Keratinocyte (primary cell): ENCODE results near the gene EMP3. TPM values are rescaled to one million over a fixed set of nuclear protein-coding genes. Genes with fewer than 3 reads are reported as not detected.

Experiments used
- DNase-seq: peaks from one replicate; pipeline ENCODE4 v3.0.0-alpha.2; 2011; ENCODE audit warnings: low read depth, missing footprints, low spot score
- FAIRE-seq: peaks from 2 replicates; lab custom pipeline; 2011; peaks lifted over from hg19 to GRCh38; lab: Jason Lieb, UNC
- H2AFZ ChIP-seq: 2 replicates; pipeline ENCODE4 v1.6.0; 2012; ENCODE audit warnings: low read length, control low read depth, inconsistent platforms; ENCODE audit not compliant: control insufficient read depth
- H3K27ac ChIP-seq: 2 replicates; pipeline ENCODE4 v1.5.1; 2011; ENCODE audit warnings: low read length; ENCODE audit not compliant: control insufficient read depth, insufficient read depth
- H3K27me3 ChIP-seq: 3 replicates; pipeline ENCODE4 v1.6.0; 2011; ENCODE audit warnings: low read length; ENCODE audit not compliant: control insufficient read depth, insufficient read depth; ENCODE audit errors: extremely low read depth
- H3K36me3 ChIP-seq, 2 experiments: 2 replicates in 1 of 2; 3 replicates in 1 of 2; pipeline ENCODE4 v1.5.1; 2011; ENCODE audit warnings: low read length in 2 of 2, mild to moderate bottlenecking in 1 of 2; ENCODE audit not compliant: control insufficient read depth in 2 of 2, insufficient read depth in 2 of 2; ENCODE audit errors: extremely low read depth in 1 of 2
- H3K4me1 ChIP-seq: 3 replicates; pipeline ENCODE4 v1.5.1; 2011; ENCODE audit warnings: low read length; ENCODE audit not compliant: control insufficient read depth, insufficient read depth; ENCODE audit errors: extremely low read depth
- H3K4me2 ChIP-seq: 3 replicates; pipeline ENCODE4 v1.6.0; 2011; ENCODE audit warnings: low read depth, low read length; ENCODE audit not compliant: control insufficient read depth, insufficient read depth; ENCODE audit errors: extremely low read depth
- H3K4me3 ChIP-seq, 3 experiments: fragments of 200-600 bp in 1 of 3; sonication (generic) in 1 of 3; 2 replicates in 2 of 3; 3 replicates in 1 of 3; pipeline ENCODE4 v1.5.1; 2011 to 2016; ENCODE audit warnings: low read length in 3 of 3, mild to moderate bottlenecking in 3 of 3, control low read depth in 2 of 3, inconsistent platforms in 1 of 3, low read depth in 1 of 3, mixed read lengths in 1 of 3, mixed run types in 1 of 3, moderate library complexity in 1 of 3; ENCODE audit not compliant: control insufficient read depth in 2 of 3, insufficient read depth in 2 of 3; ENCODE audit errors: extremely low read depth in 1 of 3
- H3K79me2 ChIP-seq: 2 replicates; pipeline ENCODE4 v1.6.0; 2012; ENCODE audit warnings: low read length; ENCODE audit not compliant: control insufficient read depth, insufficient read depth
- H3K9ac ChIP-seq: 3 replicates; pipeline ENCODE4 v1.6.0; 2011; ENCODE audit warnings: low read length; ENCODE audit not compliant: control insufficient read depth, insufficient read depth; ENCODE audit errors: extremely low read depth
- H3K9me1 ChIP-seq: 3 replicates; pipeline ENCODE4 v1.6.0; 2011; ENCODE audit warnings: low read length; ENCODE audit not compliant: control insufficient read depth, insufficient read depth; ENCODE audit errors: extremely low read depth
- H3K9me3 ChIP-seq: 2 replicates; pipeline ENCODE4 v1.5.1; 2012; ENCODE audit warnings: low read depth, low read length; ENCODE audit not compliant: control insufficient read depth
- H4K20me1 ChIP-seq: 3 replicates; pipeline ENCODE4 v1.6.0; 2011; ENCODE audit warnings: low read length; ENCODE audit not compliant: control insufficient read depth, insufficient read depth; ENCODE audit errors: extremely low read depth
- EZH2 ChIP-seq: IDR thresholded peaks from one replicate; pipeline ENCODE4 v1.6.1; 2012; ENCODE audit warnings: inconsistent platforms, mild to moderate bottlenecking, low read length, moderate library complexity
- dilution Hi-C: fragments of 300-500 bp; cut with MboI; formaldehyde crosslinking; loops from one replicate; pipeline ENCODE4 v1.7.0; 2020; ENCODE audit warnings: low sequenced_read_pairs; ENCODE audit not compliant: extremely low pct_ligation_motif_present
- polyA plus RNA-seq, 5 experiments: library from polyadenylated mRNA; depleted of rRNA in 3 of 5; stranded (reverse) in 3 of 5; stranded (forward) in 1 of 5; unstranded in 1 of 5; fragments of >200 nt; gene quantifications; 1 replicate in 1 of 5; 2 replicates in 3 of 5; 3 replicates in 1 of 5; pipeline versions ENCODE4 v1.2.1 to v1.2.3, GENCODE V29; 2011 to 2012; ENCODE audit warnings: missing spikeins in 2 of 5, low read depth in 1 of 5, low replicate concordance in 1 of 5
- TF ChIP-seq, protein P1 (sequence below), 3 experiments: IDR thresholded peaks in 1 of 3; conservative IDR thresholded peaks in 1 of 3; optimal IDR thresholded peaks in 1 of 3; 2 replicates in 2 of 3; 3 replicates in 1 of 3; pipeline versions ENCODE3 to v1.5.1; 2011; ENCODE audit warnings: low read length in 3 of 3, mild to moderate bottlenecking in 3 of 3, moderate library complexity in 2 of 3, control low read depth in 1 of 3, inconsistent platforms in 1 of 3; ENCODE audit not compliant: insufficient read depth in 2 of 3; ENCODE audit errors: extremely low read depth in 1 of 3

The EMP3 gene
- polyA plus RNA-seq, 1 donor (not counting 4 experiments of a cell fraction or from before 2014, with no cell fraction given), result 177 TPM

DNA sequence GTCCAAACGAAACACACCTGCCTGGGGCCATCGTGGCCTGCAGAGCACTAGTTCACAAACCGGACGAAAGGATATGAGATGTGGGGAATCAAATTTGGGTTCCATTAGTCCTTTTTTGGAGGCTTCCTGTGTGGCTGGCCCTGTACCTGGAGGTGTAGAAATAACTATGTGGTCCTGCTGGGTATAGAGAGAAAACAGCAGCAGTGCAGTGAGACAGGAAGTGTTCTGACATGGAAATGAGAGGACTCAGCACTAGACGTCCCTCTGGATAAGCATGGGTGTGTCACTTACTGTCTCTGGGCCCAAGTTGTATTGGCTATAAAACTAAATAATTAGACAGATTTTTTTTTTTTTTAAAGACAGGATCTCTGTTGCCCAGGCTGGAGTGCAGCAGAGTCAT lies 53.7 kb downstream of the EMP3 start:
- Histone ChIP-seq H3K9ac (no peak overlapping the region), H4K20me1 (no peaks in the 10 kb centered on the region), H3K9me3 (no peaks in the 10 kb centered on the region), H3K4me2 (no peak overlapping the region), H2AFZ (no peak overlapping the region), H3K36me3 (peaks cover 5 to 16% of the 10 kb centered on the region in 2 experiments), H3K27ac (no peak overlapping the region), H3K9me1 (no peaks in the 10 kb centered on the region), H3K27me3 (no peaks in the 10 kb centered on the region), H3K4me1 (no peaks in the 10 kb centered on the region), H3K79me2 (no peaks in the 10 kb centered on the region), H3K4me3 (no peak overlapping the region)
- dilution Hi-C loops, result no loop called here
- TF ChIP-seq, protein P1, sequence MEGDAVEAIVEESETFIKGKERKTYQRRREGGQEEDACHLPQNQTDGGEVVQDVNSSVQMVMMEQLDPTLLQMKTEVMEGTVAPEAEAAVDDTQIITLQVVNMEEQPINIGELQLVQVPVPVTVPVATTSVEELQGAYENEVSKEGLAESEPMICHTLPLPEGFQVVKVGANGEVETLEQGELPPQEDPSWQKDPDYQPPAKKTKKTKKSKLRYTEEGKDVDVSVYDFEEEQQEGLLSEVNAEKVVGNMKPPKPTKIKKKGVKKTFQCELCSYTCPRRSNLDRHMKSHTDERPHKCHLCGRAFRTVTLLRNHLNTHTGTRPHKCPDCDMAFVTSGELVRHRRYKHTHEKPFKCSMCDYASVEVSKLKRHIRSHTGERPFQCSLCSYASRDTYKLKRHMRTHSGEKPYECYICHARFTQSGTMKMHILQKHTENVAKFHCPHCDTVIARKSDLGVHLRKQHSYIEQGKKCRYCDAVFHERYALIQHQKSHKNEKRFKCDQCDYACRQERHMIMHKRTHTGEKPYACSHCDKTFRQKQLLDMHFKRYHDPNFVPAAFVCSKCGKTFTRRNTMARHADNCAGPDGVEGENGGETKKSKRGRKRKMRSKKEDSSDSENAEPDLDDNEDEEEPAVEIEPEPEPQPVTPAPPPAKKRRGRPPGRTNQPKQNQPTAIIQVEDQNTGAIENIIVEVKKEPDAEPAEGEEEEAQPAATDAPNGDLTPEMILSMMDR (optimal IDR thresholded peaks at IDR 0.05 in 1 of 3, IDR thresholded peaks at IDR 0.05 in 1 of 3, conservative IDR thresholded peaks at IDR 0.05 in 1 of 3; ENCODE audit: extremely low read depth in 1 of 3, insufficient read depth in 2 of 3, low read length in 3 of 3), result no peak
- TF ChIP-seq EZH2, result no peak
- no peak for DNase-seq
- no peak for FAIRE-seq

Other genes with a start within 250 kb of the EMP3 start
- 0.35 to 1.3 TPM (median 0.56 TPM) in 3 replicates for gene PLA2G4C, start 214.7 kb upstream of the EMP3 start, polyA plus RNA-seq
- gene LIG1, start 155.2 kb upstream of the EMP3 start, polyA plus RNA-seq, result 10.6 to 19.0 TPM (median 16.5 TPM) in 3 replicates
- 0.28 to 0.46 TPM (median 0.41 TPM) in 3 replicates for gene ZSWIM9, start 154.9 kb upstream of the EMP3 start, polyA plus RNA-seq
- 5.0 to 6.2 TPM (median 5.2 TPM) in 3 replicates for gene CARD8, start 69.6 kb upstream of the EMP3 start, polyA plus RNA-seq
- 0.23 to 0.45 TPM (median 0.27 TPM) in 3 replicates for gene ZNF114, start 55.5 kb upstream of the EMP3 start, polyA plus RNA-seq
- gene TMEM143, start 38.4 kb downstream of the EMP3 start, polyA plus RNA-seq, result 2.5 to 2.9 TPM (median 2.7 TPM) in 3 replicates
- not detected in 3 replicates for gene SYNGR4, start 38.8 kb downstream of the EMP3 start, polyA plus RNA-seq
- gene KDELR1, start 66.0 kb downstream of the EMP3 start, polyA plus RNA-seq, result 84.0 to 183 TPM (median 105 TPM) in 3 replicates
- gene GRIN2D, start 68.1 kb downstream of the EMP3 start, polyA plus RNA-seq, result 0.01 to 0.14 TPM (median 0.04 TPM) in 3 replicates
- gene GRWD1, start 120.4 kb downstream of the EMP3 start, polyA plus RNA-seq, result 23.0 to 35.4 TPM (median 26.1 TPM) in 3 replicates
- gene KCNJ14, start 130.0 kb downstream of the EMP3 start, polyA plus RNA-seq, result 0.34 to 0.46 TPM (median 0.39 TPM) in 3 replicates
- 27.0 to 33.5 TPM (median 32.2 TPM) in 3 replicates for gene CYTH2, start 143.8 kb downstream of the EMP3 start, polyA plus RNA-seq
- 0.51 to 0.76 TPM (median 0.68 TPM) in 3 replicates for gene LMTK3, start 186.3 kb downstream of the EMP3 start, polyA plus RNA-seq
- 6.0 to 10.2 TPM (median 8.9 TPM) in 3 replicates for gene SULT2B1, start 226.6 kb downstream of the EMP3 start, polyA plus RNA-seq